Subcutaneous abdominal adipose tissue (tissue), 5 donors: ENCODE data around the gene ZNF345.
A peak's percentile ranks its signal among the peaks of the same experiment; 100 is the strongest.

Source experiments
- H3K27ac ChIP-seq: one replicate; pipeline ENCODE4 v1.7.0; 2013; ENCODE audit warnings: low read depth, mild to moderate bottlenecking, inconsistent platforms, low read length, moderate library complexity
- H3K27me3 ChIP-seq, 5 donors: one replicate each; pipeline ENCODE4 v1.7.0; 2013; ENCODE audit warnings: low read length in 5 of 5, inconsistent platforms in 1 of 5; ENCODE audit not compliant: control insufficient read depth in 5 of 5, insufficient read depth in 4 of 5
- H3K36me3 ChIP-seq, 5 donors: one replicate each; pipeline ENCODE4 v1.7.0; 2013; ENCODE audit warnings: low read length in 5 of 5; ENCODE audit not compliant: control insufficient read depth in 5 of 5, insufficient read depth in 5 of 5
- H3K4me1 ChIP-seq, 5 donors: one replicate each; pipeline ENCODE4 v1.7.0; 2013; ENCODE audit warnings: low read length in 5 of 5, mild to moderate bottlenecking in 3 of 5, moderate library complexity in 1 of 5; ENCODE audit not compliant: control insufficient read depth in 5 of 5, insufficient read depth in 5 of 5
- H3K4me3 ChIP-seq, 5 donors: one replicate each; pipeline ENCODE4 v1.7.0; 2013; ENCODE audit warnings: low read length in 5 of 5, low read depth in 1 of 5
- H3K9ac ChIP-seq, 5 donors: one replicate each; pipeline ENCODE4 v1.7.0; 2013; ENCODE audit warnings: low read length in 5 of 5, mild to moderate bottlenecking in 4 of 5, moderate library complexity in 3 of 5
- H3K9me3 ChIP-seq, 5 donors: one replicate each; pipeline ENCODE4 v1.7.0; 2013; ENCODE audit warnings: low read length in 5 of 5; ENCODE audit not compliant: control insufficient read depth in 5 of 5
- donor health status: healthy.
- donor health status: healthy.
- donor health status: healthy.
- donor health status: healthy.
- donor health status: healthy.

Gene ZNF345

DNA sequence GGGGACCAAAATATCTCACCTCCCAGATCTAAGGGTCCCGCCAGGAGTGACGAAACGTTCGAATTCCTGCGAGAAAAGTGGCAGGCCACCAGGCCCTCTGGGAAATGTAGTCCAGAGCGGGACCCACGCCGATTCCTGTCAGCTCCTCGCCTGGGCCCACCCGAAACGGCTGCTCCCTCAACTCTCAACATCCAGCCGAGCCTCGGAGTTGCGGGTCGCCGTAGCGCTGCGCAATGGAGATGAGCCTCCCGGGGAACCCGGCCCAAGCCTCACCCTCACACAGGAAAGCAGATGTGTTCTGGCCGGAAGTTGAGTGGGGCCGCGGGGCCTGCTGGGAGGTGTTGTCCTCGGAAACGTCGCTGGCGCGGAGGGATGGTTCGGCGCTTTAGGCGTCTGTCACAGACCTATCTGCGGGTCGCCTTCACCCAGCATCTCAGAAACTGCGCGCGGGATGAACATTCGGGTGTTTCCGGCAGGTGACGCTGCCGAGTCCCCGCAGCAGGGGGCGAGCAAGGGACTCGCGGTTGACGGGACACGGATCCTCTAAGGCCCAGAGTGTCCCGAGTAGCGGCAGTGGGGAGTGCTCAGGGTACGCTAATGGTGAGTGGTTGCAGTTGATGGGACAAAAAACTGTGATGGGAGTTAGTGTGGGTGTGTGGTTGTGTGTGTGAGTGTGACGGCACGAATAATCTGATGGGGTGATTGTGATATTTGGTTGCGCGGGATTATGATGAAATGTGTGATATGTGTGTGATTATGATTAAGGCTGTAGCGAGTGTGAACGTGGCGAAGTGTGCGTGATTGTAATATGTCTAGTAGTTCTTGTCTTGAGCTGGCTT, 65.5 kb downstream of the ZNF345 start, which contains the start of the genes ZNF568 and ZNF829:
ZNF568 (plus strand) TSS at position 341 of the 839 bp plus-strand sequence. CDS start 6,439 bp downstream, outside the sequence.
ZNF829 (minus strand) TSS at position 300 of the 839 bp plus-strand sequence. CDS start 1,124 bp downstream, outside the sequence.
- Histone ChIP-seq H3K4me1 (peaks cover 1 to 20% (median 15%) of the 10 kb centered on the region in 5 donors), H3K9me3 (peaks cover 0 to 15% (median 9%) of the 10 kb centered on the region in 5 donors), H3K27ac (peak within 1 kb of the TSS; percentile 87), H3K9ac (peak within 1 kb of the TSS; percentile 74 to 94 (median 92)), H3K36me3 (peaks cover 21 to 33% (median 25%) of the 10 kb centered on the region in 5 donors), H3K4me3 (peak within 1 kb of the TSS; percentile 78 to 92 (median 87)), H3K27me3 (no peaks in the 10 kb centered on the region)

DNA sequence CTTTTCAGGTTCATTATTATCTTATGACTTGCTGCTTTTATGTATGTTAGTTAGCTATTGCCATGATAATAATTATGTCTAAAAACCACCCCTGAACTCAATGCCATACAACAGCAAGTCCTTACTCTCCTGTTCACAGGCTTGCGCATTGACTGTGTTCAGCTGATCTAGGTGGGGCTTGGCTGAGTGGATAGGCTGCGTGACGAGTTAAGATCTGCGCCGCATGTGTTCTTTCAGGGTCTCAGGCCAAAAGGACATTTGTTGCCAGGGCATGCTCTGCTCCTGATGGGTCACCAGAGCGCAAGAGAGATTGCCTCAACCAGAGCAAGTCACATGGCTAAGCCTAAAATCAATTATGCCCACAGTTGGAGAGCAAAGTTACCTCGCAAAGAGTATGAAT, 66.3 kb downstream of the ZNF345 start:
- Histone ChIP-seq H3K4me3 (peak overlapping the region; percentile 78 to 92 (median 87)), H3K27me3 (no peaks in the 10 kb centered on the region), H3K9me3 (peaks cover 0 to 10% (median 7%) of the 10 kb centered on the region in 5 donors), H3K4me1 (peaks cover 1 to 20% (median 15%) of the 10 kb centered on the region in 5 donors), H3K36me3 (peaks cover 20 to 32% (median 25%) of the 10 kb centered on the region in 5 donors), H3K27ac (no peak overlapping the region), H3K9ac (peak overlapping the region in 4 of 5 donors; percentile 85 to 94 (median 92))

DNA sequence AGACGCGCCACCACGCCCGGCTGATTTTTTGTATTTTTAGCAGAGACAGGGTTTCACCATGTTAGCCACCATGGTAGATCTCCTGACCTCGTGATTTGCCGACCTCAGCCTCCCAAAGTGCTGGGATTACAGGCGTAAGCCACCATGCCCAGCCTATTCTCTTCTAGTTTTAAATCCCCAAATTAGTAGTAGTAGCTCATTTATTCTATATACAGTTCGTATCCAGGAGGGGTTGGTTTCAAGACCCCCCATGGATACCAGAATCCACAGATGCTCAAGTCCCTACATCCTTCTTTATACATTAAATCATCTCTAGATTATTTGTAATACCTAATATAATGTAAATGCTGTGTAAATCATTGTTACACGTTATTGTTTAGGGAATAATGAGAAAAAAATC, 67.4 kb downstream of the ZNF345 start:
- Histone ChIP-seq H3K27ac (no peak overlapping the region), H3K9me3 (peaks cover 3 to 15% (median 12%) of the 10 kb centered on the region in 5 donors), H3K36me3 (peaks cover 21 to 36% (median 34%) of the 10 kb centered on the region in 5 donors), H3K4me3 (no peak overlapping the region), H3K9ac (no peak overlapping the region), H3K4me1 (peaks cover 1 to 20% (median 15%) of the 10 kb centered on the region in 5 donors), H3K27me3 (no peaks in the 10 kb centered on the region)
